Medulla oblongata (tissue), 1 donor: ENCODE results near the gene TMPRSS5.
"Not testable (repeated sequence)": the region's sequence is repeated elsewhere in the genome, so short reads cannot be mapped to it uniquely, and the experiment has no call there.

ENCODE experiments used
- DNase-seq: peaks from one replicate; pipeline ENCODE4 v3.0.0-alpha.2; 2015; ENCODE audit errors: extremely low spot score

The TMPRSS5 gene

DNA sequence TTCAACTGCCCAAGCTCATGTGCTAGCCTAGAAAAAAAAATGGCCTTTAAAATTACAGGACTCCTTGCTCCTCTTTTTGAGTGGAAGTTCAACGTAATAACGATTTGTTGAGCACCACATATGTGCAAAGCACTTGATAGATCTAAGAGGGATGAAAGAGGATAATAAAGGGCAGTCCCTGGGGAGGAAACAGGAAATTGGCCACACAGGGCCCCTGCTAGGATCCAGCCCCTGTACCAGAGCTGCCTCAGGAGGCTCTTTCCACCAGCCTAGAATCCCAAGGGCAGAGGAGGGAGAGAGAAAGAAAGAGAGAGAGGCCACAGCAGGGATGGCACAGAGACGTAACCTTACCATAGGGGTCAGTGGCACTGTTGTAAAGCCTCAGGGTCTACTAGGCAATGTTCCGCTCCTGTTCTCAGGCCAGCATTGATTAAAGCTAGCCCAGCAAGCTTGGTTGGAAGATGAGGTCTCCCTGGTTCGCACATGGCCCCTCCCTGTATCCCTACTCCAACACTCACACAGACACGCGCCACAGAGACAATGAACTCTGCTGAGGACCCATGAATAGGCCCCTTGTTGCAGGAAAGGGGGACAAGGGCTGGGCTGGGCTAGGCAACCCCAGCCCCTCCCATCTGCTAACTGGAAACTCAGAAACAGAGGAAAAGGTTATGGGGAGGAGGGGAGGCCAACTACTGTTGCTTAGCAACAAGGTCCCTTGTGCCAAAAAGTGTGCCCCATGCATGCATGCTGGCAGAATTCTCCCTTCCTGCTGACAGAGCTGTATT is at the start of gene TMPRSS5:
Gene TMPRSS5 (minus strand): TSS at position 438 of the 785 bp plus-strand sequence. CDS start 84 bp downstream, at position 354.
- DNase-seq, result peak; percentile 98

DNA sequence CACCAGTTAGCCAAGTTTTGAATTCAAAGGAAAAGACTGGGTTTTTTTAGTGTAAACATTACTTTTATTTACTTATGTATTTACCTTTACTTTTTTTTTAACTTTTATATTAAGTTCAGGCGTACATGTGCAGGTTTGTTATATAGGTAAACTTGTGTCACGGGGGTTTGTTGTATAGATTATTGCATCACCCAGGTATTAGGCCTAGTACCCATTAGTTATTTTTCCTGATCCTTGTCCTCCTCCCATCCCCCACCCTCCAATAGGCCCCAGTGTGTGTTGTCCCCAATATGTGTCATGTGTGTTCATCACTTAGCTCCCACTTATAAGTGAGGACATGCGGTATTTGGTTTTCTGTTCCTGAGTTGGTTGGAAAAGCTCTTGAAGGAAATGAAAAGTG is 46.8 kb upstream of the TMPRSS5 start:
- DNase-seq, result no peak

DNA sequence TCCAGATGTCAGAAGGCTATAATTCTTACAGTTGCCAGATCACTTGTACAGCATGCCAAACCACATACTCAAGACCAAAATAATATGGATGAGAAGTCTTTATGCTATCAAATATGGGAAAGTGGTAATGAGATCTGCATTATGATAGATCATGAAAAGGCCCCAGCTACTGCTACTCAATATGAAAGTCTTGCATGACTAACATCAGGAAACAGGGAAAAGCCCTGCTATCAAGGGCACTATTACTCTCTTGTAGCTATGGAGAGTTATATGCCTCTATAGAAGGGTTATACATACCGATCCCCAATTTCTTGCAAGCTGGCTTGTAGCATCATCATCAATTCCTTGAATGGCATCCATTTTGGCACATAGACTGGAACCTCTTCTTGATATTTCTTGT is 30.2 kb upstream of the TMPRSS5 start:
- DNase-seq, result no peak

DNA sequence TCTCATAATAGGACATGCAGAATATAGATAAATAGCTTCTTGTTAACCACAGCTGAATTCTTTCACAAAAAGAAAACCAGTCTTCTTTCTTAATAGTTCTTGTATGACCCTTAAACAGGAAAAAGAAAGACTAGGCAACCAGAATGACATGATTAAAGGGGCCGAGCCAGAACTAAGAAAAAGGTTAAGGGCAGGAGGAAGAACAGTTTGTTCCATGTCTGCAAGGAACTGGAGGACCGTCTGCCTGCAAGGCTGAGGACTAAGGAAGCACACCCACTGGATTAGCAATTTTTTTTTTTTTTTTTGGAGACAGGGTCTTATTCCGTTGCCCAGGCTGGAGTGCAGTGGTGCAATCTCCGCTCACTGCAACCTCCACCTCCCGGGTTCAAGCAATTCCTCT is 26.0 kb upstream of the TMPRSS5 start:
- no peak for DNase-seq

DNA sequence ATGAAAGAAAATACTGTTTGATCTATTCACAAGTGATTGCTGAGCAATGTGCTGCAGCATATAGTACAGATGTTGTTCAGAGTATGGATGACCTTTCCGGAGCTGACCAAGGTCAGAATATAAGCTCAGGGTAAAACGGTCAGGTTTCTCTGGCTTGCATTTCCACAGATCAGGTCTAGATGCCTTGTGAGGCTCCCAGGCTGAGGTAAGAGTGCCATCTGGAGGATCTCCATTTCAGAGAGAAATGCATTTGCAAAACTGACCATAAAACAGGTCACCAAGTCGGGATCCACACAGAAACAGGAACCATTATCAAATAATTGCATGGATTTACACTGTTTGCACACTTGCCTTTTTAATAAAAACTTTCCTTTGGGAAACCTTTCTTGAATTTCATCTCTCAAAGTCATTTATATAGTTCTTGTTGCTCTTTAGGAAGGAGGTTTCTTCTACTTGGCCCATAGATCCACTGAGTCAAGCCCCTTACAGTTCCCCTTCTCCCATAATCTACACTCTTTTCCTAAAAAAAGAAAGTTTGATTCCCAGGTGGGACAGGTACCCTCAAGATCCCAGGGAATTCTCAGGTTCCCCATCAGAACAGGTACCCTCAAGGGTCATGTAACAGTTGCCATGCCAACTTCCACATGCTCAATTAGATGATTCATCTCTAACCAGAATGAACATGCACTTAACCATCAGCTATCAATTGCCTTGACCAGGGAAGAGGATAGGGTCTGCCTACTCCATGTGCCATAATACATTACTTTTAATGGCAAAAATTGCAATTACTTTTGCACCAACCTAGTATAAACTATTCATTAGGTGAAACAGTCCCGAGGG is 25.0 kb upstream of the TMPRSS5 start:
- DNase-seq, result peak; percentile 90

DNA sequence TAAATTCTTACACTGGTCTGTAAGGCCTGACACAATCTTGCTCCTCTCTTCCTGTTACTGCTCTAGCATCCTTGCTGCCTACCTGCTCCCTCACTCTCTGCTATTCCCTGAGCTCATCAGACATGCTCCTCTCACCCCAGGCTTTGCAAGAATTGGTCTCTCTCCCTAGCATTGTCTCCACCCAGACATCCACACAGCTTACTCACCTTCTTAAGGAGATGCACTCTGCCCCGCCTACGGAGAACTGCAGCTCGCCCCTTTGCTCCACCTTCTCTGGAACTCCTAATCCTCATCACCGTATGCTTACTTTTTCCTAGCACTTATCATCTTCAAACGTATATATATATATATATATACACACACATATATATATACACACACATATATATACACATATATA is 23.3 kb upstream of the TMPRSS5 start:
- DNase-seq, result no peak

DNA sequence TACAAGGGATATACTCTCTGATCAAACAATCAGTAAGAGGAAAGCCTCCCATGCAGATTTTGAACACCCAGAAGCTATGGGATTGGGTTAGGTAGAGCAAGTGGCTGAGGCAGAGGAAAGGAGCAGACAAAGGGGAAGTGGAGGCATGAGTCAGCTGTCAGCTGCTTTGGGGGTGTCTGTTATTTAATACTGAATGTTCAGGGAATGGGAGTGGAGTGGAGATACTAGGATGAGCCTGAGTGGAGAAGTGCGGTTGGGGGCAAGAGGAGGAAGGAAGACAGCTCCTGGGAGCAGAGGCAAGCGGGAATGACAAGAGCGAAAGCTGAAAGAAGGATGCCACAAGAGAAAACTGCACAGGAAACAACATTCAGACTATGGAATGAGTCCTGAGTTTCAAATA is 22.7 kb upstream of the TMPRSS5 start:
- DNase-seq, result no peak

DNA sequence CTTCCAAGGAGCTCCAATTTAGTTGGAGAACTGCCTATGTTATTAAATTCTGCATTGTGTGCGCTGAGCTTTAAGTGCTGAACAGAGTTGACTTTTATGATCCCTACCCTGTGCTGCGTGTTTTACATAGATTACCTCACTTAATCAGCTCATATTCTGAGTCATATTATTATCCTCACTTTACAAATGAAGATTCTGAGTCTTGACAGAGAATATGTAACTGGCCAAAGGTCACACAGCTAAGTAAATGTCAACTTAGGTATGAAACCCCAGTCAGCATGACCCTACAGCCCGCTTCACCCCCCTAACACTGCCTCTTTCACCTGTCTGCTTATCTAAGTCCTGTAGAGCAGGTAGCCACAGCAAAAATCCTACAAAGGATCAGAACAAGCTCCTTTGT is 19.8 kb upstream of the TMPRSS5 start:
- no peak for DNase-seq

DNA sequence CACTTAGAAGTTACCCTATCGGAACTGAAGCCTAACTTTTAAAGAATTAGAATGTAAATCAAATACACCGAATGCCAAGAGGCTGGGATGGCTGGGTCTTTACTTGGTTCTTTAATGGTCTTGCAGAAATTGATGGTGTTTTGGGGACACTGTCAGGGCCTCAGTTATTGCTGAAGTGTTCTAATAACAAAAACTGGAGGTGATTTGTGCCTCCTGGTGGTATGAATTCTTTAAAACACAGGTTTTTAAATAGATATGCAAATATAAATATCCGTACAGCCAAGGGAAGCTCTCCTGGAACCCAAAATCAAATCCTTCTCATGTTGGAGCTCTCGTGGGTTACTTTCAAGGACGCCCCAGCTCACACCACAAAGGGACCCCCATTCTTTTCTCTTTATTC is 19.3 kb upstream of the TMPRSS5 start:
- DNase-seq, result no peak

DNA sequence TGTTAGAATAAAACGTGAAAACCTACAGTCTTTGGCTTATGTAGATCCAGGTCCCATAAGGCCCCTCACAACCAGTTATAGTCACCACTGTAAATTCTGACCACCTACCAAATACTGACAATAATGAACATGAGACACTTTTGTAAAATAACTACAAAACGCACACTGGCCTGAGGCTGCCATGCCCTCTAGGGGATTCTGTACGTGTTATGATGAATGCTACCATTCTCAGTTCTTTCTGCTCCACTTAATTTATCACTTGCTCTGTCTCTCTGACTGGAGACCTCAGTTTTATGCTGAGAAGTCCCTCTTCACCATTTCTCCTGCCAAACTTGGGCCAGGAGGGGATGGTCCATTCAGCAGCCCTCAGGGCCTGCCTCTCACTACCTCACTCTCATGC is 18.7 kb upstream of the TMPRSS5 start:
- no peak for DNase-seq

DNA sequence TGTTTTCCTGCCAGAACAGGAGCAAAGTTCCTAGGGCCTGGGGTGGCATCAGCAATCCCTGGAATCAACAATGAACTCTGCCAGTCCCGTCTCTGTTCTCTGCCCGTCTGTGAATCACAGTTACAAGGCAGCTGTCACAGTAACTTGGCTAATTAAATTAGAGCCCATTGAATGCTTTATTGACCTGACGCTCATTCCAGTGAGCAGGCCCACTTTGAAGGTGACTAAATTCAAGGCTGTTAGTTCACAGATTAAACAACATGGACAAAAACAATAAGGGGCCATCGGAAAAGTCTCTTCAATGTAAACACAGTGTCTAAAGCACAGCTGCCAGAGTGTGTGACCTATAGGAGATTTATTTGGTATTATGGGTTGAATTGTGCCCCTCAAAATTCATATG is 17.7 kb upstream of the TMPRSS5 start:
- no peak for DNase-seq

DNA sequence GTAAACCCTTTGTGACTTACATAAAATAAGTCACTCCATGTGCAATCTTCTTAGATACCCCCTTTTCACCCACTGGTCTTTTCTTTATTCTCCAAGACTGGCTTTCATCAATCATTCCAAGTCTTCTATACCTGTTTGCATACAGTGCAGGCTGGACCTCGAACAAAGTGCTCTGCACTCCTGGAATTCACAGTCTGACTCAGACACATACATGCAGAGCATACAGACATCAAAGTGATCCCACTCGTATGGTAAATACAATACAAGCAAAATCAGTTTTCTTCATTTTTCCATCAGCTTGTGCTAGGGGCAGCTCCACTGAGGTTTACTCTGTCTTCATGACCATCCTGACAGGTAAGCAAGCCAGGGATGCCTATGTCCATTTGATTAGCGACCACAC is 16.8 kb upstream of the TMPRSS5 start:
- no peak for DNase-seq

DNA sequence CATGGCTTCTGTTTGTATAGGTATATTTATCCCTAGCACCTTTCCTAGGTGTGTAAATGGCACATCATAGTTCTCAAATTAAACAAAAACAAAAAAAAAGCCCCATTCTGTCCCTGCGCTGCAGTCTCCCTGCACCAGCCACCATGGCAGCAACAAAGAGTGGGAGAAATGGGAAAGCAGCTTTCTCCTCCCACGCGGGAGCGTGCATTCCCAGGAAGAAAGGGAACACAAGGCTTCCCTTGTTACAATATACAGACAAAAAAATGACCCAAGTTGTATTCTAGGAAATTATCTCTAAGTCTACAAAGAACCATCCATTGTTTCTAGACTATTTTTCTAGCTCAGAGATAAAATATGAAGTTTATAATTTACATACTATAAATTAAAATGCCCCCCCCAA is 16.1 kb upstream of the TMPRSS5 start:
- peak; percentile 38 for DNase-seq

DNA sequence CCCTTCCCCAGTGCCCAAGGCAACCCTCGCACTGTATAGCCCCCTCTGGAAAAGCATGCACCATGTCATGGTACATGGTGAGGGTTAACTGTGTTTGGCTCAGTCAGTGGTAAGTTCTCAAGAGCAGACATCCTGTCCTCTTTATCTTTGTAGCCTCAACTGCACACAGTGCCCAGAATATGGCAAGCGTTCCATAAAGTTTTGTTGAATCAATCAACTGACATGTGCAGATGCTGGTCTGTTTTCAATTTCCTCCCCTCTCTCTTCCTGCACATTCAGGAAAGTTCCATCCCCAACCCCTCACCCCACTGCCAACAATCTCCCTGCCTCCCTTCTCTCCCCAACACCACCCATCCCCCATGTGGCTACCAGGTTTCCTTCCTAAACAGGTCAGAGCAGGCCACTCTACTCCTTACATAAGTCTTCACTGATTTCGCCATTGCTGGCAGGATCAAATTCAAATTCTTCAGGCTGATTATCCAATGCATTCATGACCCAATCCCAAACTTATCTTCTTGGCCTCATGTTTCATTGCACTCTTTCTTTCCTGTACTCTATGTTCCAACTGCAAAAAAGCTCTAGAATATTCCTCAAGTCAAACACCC is 15.5 kb upstream of the TMPRSS5 start:
- DNase-seq, result no peak

DNA sequence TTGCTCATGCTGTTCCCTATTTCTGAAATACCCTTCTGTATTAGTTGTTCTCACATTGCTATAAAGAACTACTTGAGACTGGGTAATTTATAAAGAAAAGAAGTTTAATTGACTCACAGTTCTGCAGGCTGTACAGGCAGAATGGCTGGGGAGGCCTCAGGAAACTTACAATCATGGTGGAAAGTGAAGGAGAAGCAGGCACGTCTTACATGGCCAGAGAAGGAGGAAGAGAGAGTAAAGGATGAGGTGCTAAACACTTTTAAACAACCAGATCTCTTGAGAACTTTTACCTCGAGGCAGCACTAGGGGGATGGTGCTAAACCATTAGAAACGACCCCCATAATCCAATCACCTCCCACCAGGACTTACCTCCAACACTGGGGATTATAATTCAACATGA is 14.4 kb upstream of the TMPRSS5 start:
- not testable (repeated sequence) for DNase-seq

DNA sequence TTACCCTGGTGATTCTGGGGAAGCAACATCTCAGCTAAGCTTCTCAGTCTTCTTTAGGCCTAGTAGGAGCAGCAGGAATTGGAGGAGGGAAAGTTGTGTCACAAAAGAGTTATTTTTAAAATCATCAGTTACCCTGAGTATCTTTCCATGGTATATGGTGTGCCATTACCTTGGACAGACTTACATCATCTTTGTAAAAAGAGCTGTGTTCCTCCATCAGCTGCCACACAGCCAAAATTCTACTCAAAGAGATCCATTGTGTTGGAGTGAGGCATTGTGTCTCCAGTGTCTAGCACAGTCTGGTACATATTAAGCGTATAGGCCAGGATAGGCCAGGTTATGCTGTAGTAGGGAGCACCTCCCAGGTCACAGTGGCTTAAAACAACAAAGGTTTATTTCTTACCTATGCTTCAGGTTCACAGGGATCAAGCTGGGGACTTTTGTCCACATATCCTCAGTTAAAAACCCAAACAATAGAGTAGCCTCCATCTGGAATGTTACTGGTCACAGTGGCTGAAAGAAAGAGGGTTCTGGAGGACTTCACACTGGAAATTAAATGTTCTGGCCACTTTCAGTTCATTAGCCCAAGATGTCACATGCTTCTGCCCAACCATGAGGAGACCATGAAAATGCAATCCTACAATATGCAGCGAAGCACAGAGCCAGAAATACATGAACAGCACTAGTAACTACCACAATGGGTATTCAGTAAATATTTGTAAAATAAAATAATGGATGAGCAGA is 9.9 kb upstream of the TMPRSS5 start:
- peak; percentile 84 for DNase-seq

DNA sequence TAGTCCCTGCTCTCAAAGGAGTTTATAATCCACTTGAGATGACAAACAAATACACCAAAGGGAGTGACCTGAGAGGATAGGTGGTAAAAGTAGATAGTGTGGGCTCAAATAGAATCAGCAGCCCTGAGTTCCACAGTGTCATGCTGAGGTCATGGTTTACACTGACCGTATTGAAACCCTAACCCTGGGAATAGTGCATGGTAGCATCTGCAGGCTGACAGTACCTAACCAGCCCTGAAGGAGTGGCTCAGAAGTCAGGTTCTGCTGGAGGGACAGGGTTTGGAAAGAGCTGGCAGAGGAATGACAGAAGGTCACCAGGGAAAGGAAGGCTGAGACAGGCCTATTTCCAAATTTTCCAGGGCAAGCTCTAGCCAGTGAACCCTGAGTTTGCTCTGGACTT is 9.2 kb upstream of the TMPRSS5 start:
- no peak for DNase-seq

DNA sequence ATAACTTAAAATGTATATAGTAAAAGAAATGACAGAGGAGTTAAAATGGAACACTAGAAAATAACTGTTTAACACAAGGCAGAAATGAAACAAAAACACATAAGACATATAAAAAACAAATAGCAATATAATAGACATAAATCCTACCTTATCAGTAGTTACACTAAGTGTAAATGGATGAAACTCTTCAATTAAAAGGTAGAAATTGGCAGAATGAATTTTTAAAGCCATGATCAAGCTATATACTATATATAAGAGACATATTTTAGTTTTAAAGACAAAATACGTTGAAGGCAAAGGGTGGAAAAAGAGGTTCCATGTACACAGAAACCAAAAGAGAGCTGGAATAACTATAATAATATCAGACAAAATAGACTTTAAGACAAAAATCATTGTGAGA is 4.9 kb upstream of the TMPRSS5 start:
- DNase-seq, result no peak

DNA sequence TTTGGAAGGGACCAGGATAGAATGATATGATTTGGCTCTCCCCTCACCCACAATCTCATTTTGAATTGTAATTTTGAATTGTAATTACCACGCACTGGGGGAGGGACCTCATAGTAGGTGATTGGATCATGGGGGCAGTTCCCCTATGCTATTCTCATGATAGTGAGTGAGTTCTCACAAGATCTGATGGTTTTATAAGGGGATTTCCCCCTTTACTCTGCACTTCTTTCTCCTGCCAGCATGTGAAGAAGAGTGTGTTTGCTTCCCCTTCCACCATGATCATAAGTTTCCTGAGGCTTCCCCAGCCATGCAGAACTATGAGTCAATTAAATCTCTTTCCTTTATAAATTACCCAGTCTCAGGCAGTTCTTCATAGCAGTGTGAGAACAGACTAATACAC is 2.6 kb downstream of the TMPRSS5 start:
- not testable (repeated sequence) for DNase-seq

DNA sequence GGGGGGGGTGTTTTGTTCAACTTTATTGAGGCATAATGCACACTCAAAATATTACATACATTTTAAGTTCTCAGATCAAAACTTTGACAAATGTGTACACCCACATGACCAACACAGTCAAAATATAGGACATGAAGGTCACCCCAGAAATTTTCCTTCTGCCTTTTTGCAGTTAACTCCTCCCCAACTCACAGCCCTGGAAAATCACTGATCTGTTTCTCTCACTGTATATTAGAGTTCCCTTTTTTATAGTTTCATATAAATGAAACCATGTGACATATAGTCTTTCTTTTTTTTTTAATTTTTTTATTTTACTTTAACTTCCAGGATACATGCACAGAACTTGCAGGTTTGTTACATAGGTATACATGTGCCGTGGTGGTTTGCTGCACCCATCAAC is 4.6 kb downstream of the TMPRSS5 start:
- DNase-seq, result no peak

DNA sequence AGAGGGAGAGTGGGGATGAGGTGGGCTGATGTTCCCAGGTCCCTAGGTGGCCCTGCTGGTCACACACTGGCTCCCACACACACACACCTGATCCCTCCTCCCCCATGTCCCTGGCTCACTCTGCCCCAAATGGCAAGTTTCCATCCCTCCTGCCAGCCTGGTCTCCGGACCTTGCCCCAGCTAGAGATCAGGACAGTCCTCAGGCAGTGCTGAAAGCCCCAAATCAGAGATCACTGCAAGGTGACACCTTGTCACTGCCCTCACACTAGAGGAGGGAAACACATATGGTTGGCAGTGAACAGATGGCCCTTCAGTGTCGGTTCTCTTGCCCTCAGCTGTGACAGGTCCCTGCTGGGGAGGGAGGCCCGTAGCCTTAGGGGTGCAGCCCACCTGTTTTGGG is 7.6 kb downstream of the TMPRSS5 start:
- DNase-seq, result no peak
